Measurements from ENCODE around the gene MTMR10.
A peak's percentile ranks its signal among the peaks of the same experiment; 100 is the strongest.

MTMR10 gene

GRCh38 chr15:30917013-30917412, 74.4 kb downstream of the MTMR10 start:
- H3K4me3 ChIP-seq (ENCODE audit: low read depth, low read length) = no peak overlapping the region
- no peak for TF ChIP-seq CTCF (IDR thresholded peaks at IDR 0.05; ENCODE audit: low read depth, low read length)

- no peak for TF ChIP-seq CTCF (IDR thresholded peaks at IDR 0.05; ENCODE audit: low read depth, low read length)
- H3K4me3 ChIP-seq (ENCODE audit: low read depth, low read length) = no peak overlapping the region
Measured at GRCh38 chr15:30913761-30914160, 77.7 kb downstream of the MTMR10 start.

GRCh38 chr15:30906366-30906765, 85.1 kb downstream of the MTMR10 start:
- TF ChIP-seq CTCF (IDR thresholded peaks at IDR 0.05; ENCODE audit: low read depth, low read length) = no peak
- H3K4me3 ChIP-seq (ENCODE audit: low read depth, low read length) = no peak overlapping the region

GRCh38 chr15:30905821-30906220, 85.6 kb downstream of the MTMR10 start:
- H3K4me3 ChIP-seq (ENCODE audit: low read depth, low read length) = no peak overlapping the region

GRCh38 chr15:30904812-30905211, 86.6 kb downstream of the MTMR10 start:
- TF ChIP-seq CTCF (IDR thresholded peaks at IDR 0.05; ENCODE audit: low read depth, low read length) = no peak
- H3K4me3 ChIP-seq (ENCODE audit: low read depth, low read length) = no peak overlapping the region

More at GRCh38 chr15:30905821-30906220, 85.6 kb downstream of the MTMR10 start:
- no peak for TF ChIP-seq CTCF (IDR thresholded peaks at IDR 0.05; ENCODE audit: low read depth, low read length)

- TF ChIP-seq CTCF (IDR thresholded peaks at IDR 0.05; ENCODE audit: low read depth, low read length) = no peak
- H3K4me3 ChIP-seq (ENCODE audit: low read depth, low read length) = peak within 1 kb of the TSS; percentile 72
Measured at GRCh38 chr15:30903497-30904187, 87.8 kb downstream of the MTMR10 start, which contains the start of gene FAN1. Gene FAN1 (plus strand): TSS chr15:30903915. CDS start chr15:30904664, 749 bp downstream.

GRCh38 chr15:30901889-30902288, 89.5 kb downstream of the MTMR10 start:
- no peak for TF ChIP-seq CTCF (IDR thresholded peaks at IDR 0.05; ENCODE audit: low read depth, low read length)

More at GRCh38 chr15:30901889-30902288, 89.5 kb downstream of the MTMR10 start:
- H3K4me3 ChIP-seq (ENCODE audit: low read depth, low read length) = no peak overlapping the region

Data from WI38 (cell line).